GM19043 (cell line): ENCODE data around the gene AKIRIN1.
"Not testable (repeated sequence)": the region's sequence is repeated elsewhere in the genome, so short reads cannot be mapped to it uniquely, and the experiment has no call there.

Experiments
- ATAC-seq: cut with Tn5 transposase; IDR thresholded peaks from one replicate; pipeline ENCODE4 v1.9.1; 2021; ENCODE audit warnings: low read depth; ENCODE audit not compliant: unreplicated experiment

The AKIRIN1 gene

GRCh38 chr1:38990738-38991637, at the start of gene AKIRIN1:
AKIRIN1 (plus strand) TSS chr1:38991276; CDS start chr1:38991381, 105 bp downstream.
- ATAC-seq: peak; percentile 93

GRCh38 chr1:38941527-38942019, 49.5 kb upstream of the AKIRIN1 start, which contains the start of gene RHBDL2:
RHBDL2 (minus strand) TSS chr1:38941830; CDS start chr1:38919212, 22,618 bp downstream.
- no peak for ATAC-seq

GRCh38 chr1:38942664-38943428, 48.2 kb upstream of the AKIRIN1 start:
- no peak for ATAC-seq

- ATAC-seq: no peak
These were observed 46.5 kb upstream of the AKIRIN1 start for GRCh38 chr1:38944547-38944946.

- no peak for ATAC-seq
These were observed 40.5 kb upstream of the AKIRIN1 start for GRCh38 chr1:38950553-38950952.

GRCh38 chr1:38953433-38953860, 37.6 kb upstream of the AKIRIN1 start:
- ATAC-seq: no peak

- no peak for ATAC-seq
These were observed 32.1 kb upstream of the AKIRIN1 start for GRCh38 chr1:38958967-38959366.

GRCh38 chr1:38962113-38962512, 29.0 kb upstream of the AKIRIN1 start:
- ATAC-seq: no peak

- no peak for ATAC-seq
These were observed 28.5 kb upstream of the AKIRIN1 start for GRCh38 chr1:38962560-38962959.

- ATAC-seq: no peak
These were observed 26.9 kb upstream of the AKIRIN1 start for GRCh38 chr1:38964140-38964548.

GRCh38 chr1:38973145-38973544, 17.9 kb upstream of the AKIRIN1 start:
- not testable (repeated sequence) for ATAC-seq

- ATAC-seq: no peak
These were observed 17.2 kb upstream of the AKIRIN1 start for GRCh38 chr1:38973659-38974437.

GRCh38 chr1:38977399-38978244, 13.5 kb upstream of the AKIRIN1 start:
- not testable (repeated sequence) for ATAC-seq

- not testable (repeated sequence) for ATAC-seq
These were observed 12.9 kb upstream of the AKIRIN1 start for GRCh38 chr1:38978245-38978542.

GRCh38 chr1:38979380-38979779, 11.7 kb upstream of the AKIRIN1 start:
- not testable (repeated sequence) for ATAC-seq

GRCh38 chr1:38989979-38990378, 1.1 kb upstream of the AKIRIN1 start:
- ATAC-seq: no peak

GRCh38 chr1:38990386-38990737, 714 bp upstream of the AKIRIN1 start:
- ATAC-seq: no peak

- ATAC-seq: no peak
These were observed 749 bp downstream of the AKIRIN1 start for GRCh38 chr1:38991638-38992411.
